GM23248 (cell line): Measurements from ENCODE around the gene ADIRF. TPM values are rescaled to one million over a fixed set of nuclear protein-coding genes. Genes with fewer than 3 reads are reported as not detected.
"Not testable (repeated sequence)": the region's sequence is repeated elsewhere in the genome, so short reads cannot be mapped to it uniquely, and the experiment has no call there.

Source experiments
- DNase-seq: peaks from one replicate; pipeline ENCODE4 v3.0.0-alpha.2; 2015
- H2AFZ ChIP-seq: fragments of 200-600 bp; sonication (generic); 2 replicates; pipeline ENCODE4 v1.6.1; 2016; ENCODE audit warnings: antibody characterized with exemption
- H3F3A ChIP-seq: fragments of 200-600 bp; sonication (generic); 2 replicates; pipeline ENCODE4 v1.6.1; 2016; ENCODE audit warnings: mild to moderate bottlenecking, antibody characterized with exemption, mixed run types; ENCODE audit not compliant: insufficient read depth
- H3K27ac ChIP-seq: fragments of 200-600 bp; sonication (generic); 2 replicates; pipeline ENCODE4 v1.5.1; 2016; ENCODE audit warnings: mild to moderate bottlenecking
- H3K27me3 ChIP-seq: fragments of 200-600 bp; sonication (generic); replicated peaks from 2 replicates; pipeline ENCODE4 v1.6.1; 2016; ENCODE audit warnings: mild to moderate bottlenecking; ENCODE audit not compliant: insufficient read depth
- H3K36me3 ChIP-seq: fragments of 200-600 bp; sonication (generic); 2 replicates; pipeline ENCODE4 v1.6.1; 2016; ENCODE audit warnings: low read depth, mild to moderate bottlenecking
- H3K4me1 ChIP-seq: fragments of 200-600 bp; sonication (generic); 2 replicates; pipeline ENCODE4 v1.6.1; 2016; ENCODE audit warnings: mild to moderate bottlenecking; ENCODE audit not compliant: insufficient read depth
- H3K4me2 ChIP-seq: fragments of 200-600 bp; sonication (generic); one replicate; pipeline ENCODE4 v1.6.1; 2016; ENCODE audit warnings: mild to moderate bottlenecking; ENCODE audit not compliant: unreplicated experiment
- H3K4me3 ChIP-seq: fragments of 200-600 bp; sonication (generic); 2 replicates; pipeline ENCODE4 v1.5.1; 2016; ENCODE audit warnings: mild to moderate bottlenecking
- H3K79me2 ChIP-seq: fragments of 200-600 bp; sonication (generic); 2 replicates; pipeline ENCODE4 v1.6.1; 2016; ENCODE audit warnings: mild to moderate bottlenecking; ENCODE audit not compliant: insufficient read depth
- H3K9ac ChIP-seq: fragments of 200-600 bp; sonication (generic); 2 replicates; pipeline ENCODE4 v1.6.1; 2016; ENCODE audit warnings: mild to moderate bottlenecking
- H3K9me2 ChIP-seq: fragments of 200-600 bp; sonication (generic); 2 replicates; pipeline ENCODE4 v1.6.1; 2016; ENCODE audit warnings: mixed run types, mild to moderate bottlenecking, moderate library complexity; ENCODE audit not compliant: insufficient read depth
- H3K9me3 ChIP-seq: fragments of 200-600 bp; sonication (generic); one replicate; pipeline ENCODE4 v1.6.1; 2017; ENCODE audit warnings: low read depth
- H4K20me1 ChIP-seq: fragments of 200-600 bp; sonication (generic); 2 replicates; pipeline ENCODE4 v1.6.0; 2016; ENCODE audit not compliant: insufficient read depth
- EZH2 ChIP-seq: fragments of 200-600 bp; sonication (generic); IDR thresholded peaks from 2 replicates; pipeline ENCODE4 v1.6.1; 2018; ENCODE audit warnings: antibody characterized with exemption, mild to moderate bottlenecking; ENCODE audit not compliant: insufficient read depth, poor library complexity, severe bottlenecking
- EZH2phosphoT487 ChIP-seq: fragments of 200-600 bp; sonication (generic); IDR thresholded peaks from 2 replicates; pipeline ENCODE4 v1.6.1; 2018; ENCODE audit warnings: antibody characterized with exemption, moderate library complexity, mild to moderate bottlenecking, low read depth; ENCODE audit not compliant: insufficient read depth
- WGBS, 2 experiments: methylation state at CpG; one replicate each; pipeline ENCODE4 v1.1.6; 2015 to 2017; ENCODE audit warnings: low lambda C conversion rate in 2 of 2, low coverage in 1 of 2; ENCODE audit errors: missing lambda C conversion rate in 2 of 2; 5-methylcytosine and 5-hydroxymethylcytosine counted together
- in situ Hi-C: fragments of 300-500 bp; cut with MboI; formaldehyde crosslinking; loops from 2 replicates; pipeline ENCODE4 v1.15.0; 2020
- polyA plus RNA-seq: library from polyadenylated mRNA; unstranded; fragments of >200 nt; fragmentation: Nextera tagmentation; extraction: Ambion mirVana; gene quantifications from 2 replicates; pipeline ENCODE4 v1.2.1, GENCODE V29; 2016
- total RNA-seq: library from RNA; depleted of rRNA; stranded (reverse); fragments of >200 nt; shearing (Covaris generic); gene quantifications from 2 replicates; pipeline ENCODE4 v1.2.3, GENCODE V29; 2014

Gene ADIRF
- total and polyA plus RNA-seq, 2 experiments from 2014 or later: 17.6 to 175 TPM

GRCh38 chr10:87000491-87000890, 32.2 kb downstream of the ADIRF start:
- Histone ChIP-seq H3K9me2 (no peaks in the 10 kb centered on the region), H3K36me3 (no peaks in the 10 kb centered on the region), H3K79me2 (no peaks in the 10 kb centered on the region), H2AFZ (no peak overlapping the region), H3K27ac (no peak overlapping the region), H3K9ac (no peak overlapping the region), H3K4me2 (no peak overlapping the region), H3K27me3 (no peaks in the 10 kb centered on the region), H3K4me3 (no peak overlapping the region), H3K9me3 (no peaks in the 10 kb centered on the region), H3F3A (no peaks in the 10 kb centered on the region), H4K20me1 (no peaks in the 10 kb centered on the region), H3K4me1 (no peaks in the 10 kb centered on the region)
- TF ChIP-seq EZH2phosphoT487 (no peak), EZH2 (no peak)
- in situ Hi-C loops: no loop called here
- DNase-seq: peak; percentile 64
- 49 to 50% methylated on average over 3 of the region's 3 CpGs for WGBS, 2 experiments

DNA sequence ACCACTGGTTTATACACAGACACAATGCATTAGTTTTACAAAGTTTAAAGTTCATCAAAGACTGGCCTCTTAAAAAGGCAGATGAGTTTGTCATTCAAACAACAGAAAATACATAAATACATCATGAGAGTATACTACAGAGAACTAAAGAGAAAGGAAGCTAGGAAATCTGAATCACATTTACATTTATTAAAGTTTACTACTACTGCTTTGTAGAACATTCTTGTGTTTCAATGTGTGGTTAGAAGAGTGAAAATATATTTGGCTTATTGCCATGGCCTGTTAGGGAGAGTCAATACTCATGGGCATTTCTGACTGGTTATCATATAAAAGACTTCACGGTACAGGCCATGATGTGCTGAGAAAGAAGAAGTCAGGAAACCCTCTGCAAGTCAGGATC, 38.8 kb downstream of the ADIRF start:
- in situ Hi-C loops, H3K79me2 ChIP-seq, H3K4me1 ChIP-seq, H2AFZ ChIP-seq, H3K4me2 ChIP-seq, H3K27ac ChIP-seq, H3K36me3 ChIP-seq, DNase-seq, H3K4me3 ChIP-seq, H3K27me3 ChIP-seq, H3K9ac ChIP-seq, H3F3A ChIP-seq, H4K20me1 ChIP-seq, H3K9me2 ChIP-seq, H3K9me3 ChIP-seq: not testable (repeated sequence)
- WGBS, 2 experiments: 81 to 100% methylated on average over 1 of the region's 1 CpG

DNA sequence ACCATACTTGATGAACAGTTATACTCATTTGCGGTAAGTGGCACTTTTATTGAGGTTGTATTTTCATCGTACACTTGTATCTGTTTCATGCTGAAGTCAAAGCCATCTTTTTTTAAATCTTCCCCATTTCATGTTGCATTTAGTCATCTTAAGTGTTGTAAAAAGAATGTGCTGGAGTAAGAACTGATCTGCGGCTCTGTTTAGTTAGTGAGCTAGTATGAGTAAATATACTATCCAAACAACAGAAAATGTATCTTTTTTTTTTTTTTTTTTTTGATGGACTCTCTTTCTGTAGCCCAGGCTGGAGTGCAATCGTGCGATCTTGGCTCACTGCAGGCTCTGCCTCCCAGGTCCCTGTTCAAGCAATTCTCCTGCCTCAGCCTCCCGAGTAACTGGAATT, 39.4 kb downstream of the ADIRF start:
- DNase-seq, in situ Hi-C loops, H2AFZ ChIP-seq, H3K27me3 ChIP-seq, H3K79me2 ChIP-seq, H3K9ac ChIP-seq, H3K4me3 ChIP-seq, H3K9me3 ChIP-seq, H3F3A ChIP-seq, H3K36me3 ChIP-seq, H3K9me2 ChIP-seq, H3K27ac ChIP-seq, H4K20me1 ChIP-seq, H3K4me2 ChIP-seq, H3K4me1 ChIP-seq: not testable (repeated sequence)
- 91 to 98% methylated on average over 3 to 6 of the region's 6 CpGs for WGBS, 2 experiments

- H3K4me1 ChIP-seq, H3K4me3 ChIP-seq, H3K27ac ChIP-seq, H4K20me1 ChIP-seq, H3K27me3 ChIP-seq, DNase-seq, H3K79me2 ChIP-seq, H3K36me3 ChIP-seq, H3K9ac ChIP-seq, in situ Hi-C loops, H3K9me3 ChIP-seq, H3F3A ChIP-seq, H3K4me2 ChIP-seq, H3K9me2 ChIP-seq, H2AFZ ChIP-seq: not testable (repeated sequence)
- 89 to 92% methylated on average over 7 of the region's 7 CpGs for WGBS, 2 experiments
Observed at GRCh38 chr10:87008303-87008702, 40.0 kb downstream of the ADIRF start.

GRCh38 chr10:87009134-87009696, 40.9 kb downstream of the ADIRF start:
- H3K4me3 ChIP-seq, H3K27ac ChIP-seq, H3K27me3 ChIP-seq, H3K9me2 ChIP-seq, in situ Hi-C loops, H3K36me3 ChIP-seq, H3K9me3 ChIP-seq, H3K4me2 ChIP-seq, DNase-seq, H3K4me1 ChIP-seq, H3K9ac ChIP-seq, H3K79me2 ChIP-seq, H2AFZ ChIP-seq, H4K20me1 ChIP-seq, H3F3A ChIP-seq: not testable (repeated sequence)
- 84 to 88% methylated on average over 11 to 17 of the region's 18 CpGs for WGBS, 2 experiments

DNA sequence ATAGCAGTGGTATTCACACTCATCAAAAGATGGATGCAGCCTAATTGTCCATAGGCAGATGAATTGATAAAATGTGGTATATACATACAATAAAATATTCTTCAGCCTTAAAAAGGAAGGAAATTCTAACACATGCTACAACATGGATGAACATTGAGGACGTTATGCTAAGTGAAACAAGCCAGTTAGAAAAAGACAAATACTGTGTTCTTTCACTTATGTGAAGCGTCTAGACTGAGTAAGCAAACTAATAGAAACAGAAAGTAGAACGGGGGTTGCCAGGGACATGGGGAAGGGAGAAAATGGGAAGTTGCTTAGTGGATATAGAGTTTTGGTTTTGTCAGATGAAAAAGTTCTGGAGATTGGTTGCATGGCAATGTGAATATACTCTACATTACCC, 45.2 kb downstream of the ADIRF start:
- H2AFZ ChIP-seq, in situ Hi-C loops, H3K9me3 ChIP-seq, H3K9ac ChIP-seq, H3K79me2 ChIP-seq, H3F3A ChIP-seq, H3K27me3 ChIP-seq, H3K36me3 ChIP-seq, H4K20me1 ChIP-seq, H3K9me2 ChIP-seq, DNase-seq, H3K27ac ChIP-seq, H3K4me2 ChIP-seq, H3K4me3 ChIP-seq: not testable (repeated sequence)
- H3K4me1 ChIP-seq: peaks cover 15% of the 10 kb centered on the region
- WGBS, 2 experiments: 68 to 80% methylated on average over 3 of the region's 3 CpGs

- H3K9me2 ChIP-seq, H3K9ac ChIP-seq, H4K20me1 ChIP-seq, H3K27me3 ChIP-seq, H3K4me3 ChIP-seq, H2AFZ ChIP-seq, H3K79me2 ChIP-seq, in situ Hi-C loops, H3K36me3 ChIP-seq, H3K9me3 ChIP-seq, H3F3A ChIP-seq: not testable (repeated sequence)
- WGBS, 2 experiments: 26 to 30% methylated on average over 10 of the region's 10 CpGs
- Histone ChIP-seq H3K4me2 (peak overlapping the region; percentile 6), H3K4me1 (peaks cover 15% of the 10 kb centered on the region), H3K27ac (peak overlapping the region; percentile 36; the same call in 1 of the 2 replicates)
- peak; percentile 58 for DNase-seq
Observed at GRCh38 chr10:87014986-87015716, 46.9 kb downstream of the ADIRF start.
